PC-3 (cell line): ENCODE data around the gene SLC2A13. TPM values are rescaled to one million over a fixed set of nuclear protein-coding genes. Genes with fewer than 3 reads are reported as not detected.

Experiments used
- ATAC-seq: fragments of 200-7000 bp; cut with Tn5 transposase; 2 replicates; pipeline ENCODE4 v1.9.1; 2020; ENCODE audit warnings: mild to moderate bottlenecking, moderate library complexity
- BruUV-seq: library from RNA; stranded (reverse); fragments of 400-500 nt; replicated peaks from 2 replicates; lab custom pipeline; 2021; lab: Mats Ljungman, UMichigan
- CTCF ChIA-PET: fragments of 300-600 bp; sonication (Branson Sonifier 250); formaldehyde crosslinking; loops from one replicate; lab custom pipeline; 2022; ENCODE audit warnings: antibody characterized with exemption; lab: Charles Lee
- POLR2A ChIA-PET: fragments of 300-600 bp; sonication (Branson Sonifier 250); formaldehyde crosslinking; loops from one replicate; lab custom pipeline; 2022; ENCODE audit warnings: antibody characterized with exemption; ENCODE audit not compliant: unreplicated experiment; lab: Charles Lee
- DNase-seq: peaks from one replicate; pipeline ENCODE4 v3.0.0-alpha.2; 2015
- H2AFZ ChIP-seq: fragments of 300-600 bp; sonication (generic); 2 replicates; pipeline ENCODE4 v1.6.0; 2016; ENCODE audit warnings: antibody characterized with exemption, low read length
- H3F3A ChIP-seq: fragments of 300-600 bp; sonication (generic); one replicate; pipeline ENCODE4 v1.6.0; 2017; ENCODE audit warnings: antibody characterized with exemption, low read length, control low read depth, mild to moderate bottlenecking; ENCODE audit not compliant: unreplicated experiment
- H3K27ac ChIP-seq: fragments of 300-600 bp; sonication (generic); 2 replicates; pipeline ENCODE4 v1.5.1; 2016; ENCODE audit warnings: mild to moderate bottlenecking, low read length
- H3K27me3 ChIP-seq: fragments of 300-600 bp; sonication (generic); 2 replicates; pipeline ENCODE4 v1.6.1; 2016; ENCODE audit warnings: low read length, mixed read lengths
- H3K36me3 ChIP-seq: fragments of 300-600 bp; sonication (generic); 2 replicates; pipeline ENCODE4 v1.6.1; 2016; ENCODE audit warnings: low read depth, mixed run types, low read length, mixed read lengths
- H3K4me1 ChIP-seq: fragments of 300-600 bp; sonication (generic); 2 replicates; pipeline ENCODE4 v1.5.1; 2016; ENCODE audit warnings: low read length; ENCODE audit not compliant: insufficient read depth
- H3K4me2 ChIP-seq: fragments of 300-600 bp; sonication (generic); 2 replicates; pipeline ENCODE4 v1.6.0; 2016; ENCODE audit warnings: low read length
- H3K4me3 ChIP-seq: fragments of 300-600 bp; sonication (generic); 2 replicates; pipeline ENCODE4 v1.5.1; 2016; ENCODE audit warnings: mild to moderate bottlenecking, low read length, mixed read lengths
- H3K79me2 ChIP-seq: fragments of 300-600 bp; sonication (generic); 2 replicates; pipeline ENCODE4 v1.6.1; 2017; ENCODE audit warnings: low read length, mixed read lengths
- H3K9ac ChIP-seq: fragments of 300-600 bp; sonication (generic); 2 replicates; pipeline ENCODE4 v1.6.0; 2016; ENCODE audit warnings: mild to moderate bottlenecking, low read length
- H3K9me2 ChIP-seq: fragments of 300-600 bp; sonication (generic); replicated peaks from 2 replicates; pipeline ENCODE4 v1.6.1; 2016; ENCODE audit warnings: mixed run types, low read length, mixed read lengths
- H3K9me3 ChIP-seq: fragments of 300-600 bp; sonication (generic); 2 replicates; pipeline ENCODE4 v1.6.1; 2016; ENCODE audit warnings: low read length, mixed read lengths
- H4K20me1 ChIP-seq: fragments of 300-600 bp; sonication (generic); 2 replicates; pipeline ENCODE4 v1.6.1; 2016; ENCODE audit warnings: low read length, mixed read lengths
- CTCF ChIP-seq: fragments of 300-600 bp; sonication (generic); conservative IDR thresholded peaks from 2 replicates; pipeline ENCODE4 v1.5.1; 2017; ENCODE audit warnings: antibody characterized with exemption, low read depth, mild to moderate bottlenecking, low read length
- EZH2 ChIP-seq: fragments of 300-600 bp; sonication (generic); IDR thresholded peaks from one replicate; pipeline ENCODE4 v1.6.1; 2017; ENCODE audit warnings: antibody characterized with exemption, mild to moderate bottlenecking, low read length; ENCODE audit not compliant: unreplicated experiment
- EZH2phosphoT487 ChIP-seq: fragments of 300-600 bp; sonication (generic); IDR thresholded peaks from 2 replicates; pipeline ENCODE4 v1.6.1; 2018; ENCODE audit warnings: mild to moderate bottlenecking, antibody characterized with exemption, low read length, borderline replicate concordance
- intact Hi-C: fragments of 100-400 bp; cut with micrococcal nuclease; formaldehyde crosslinking; loops from 2 replicates; pipeline ENCODE4 v1.9.0; 2023
- total RNA-seq: library from RNA; depleted of rRNA; stranded (reverse); fragments of >200 nt; gene quantifications from 2 replicates; pipeline ENCODE4 v1.2.3, GENCODE V29; 2014

SLC2A13 gene
- total RNA-seq, 1 experiment from 2014 or later, result 3.4 TPM

- no peaks in the 10 kb centered on the region for H3F3A ChIP-seq
- no peak overlapping the region for H3K9ac ChIP-seq
- H3K4me3 ChIP-seq, result no peak overlapping the region
- H3K9me2 ChIP-seq, result no peaks in the 10 kb centered on the region
- ChIA-PET CTCF (no interaction called here), POLR2A (no interaction called here)
- no peaks in the 10 kb centered on the region for H3K79me2 ChIP-seq
- no peaks in the 10 kb centered on the region for H4K20me1 ChIP-seq
- no peaks in the 10 kb centered on the region for H3K36me3 ChIP-seq
- H3K9me3 ChIP-seq, result no peaks in the 10 kb centered on the region
- H3K4me1 ChIP-seq, result no peaks in the 10 kb centered on the region
- no peak for TF ChIP-seq CTCF
- TF ChIP-seq EZH2phosphoT487, result no peak
- TF ChIP-seq EZH2, result no peak
- H3K4me2 ChIP-seq, result no peak overlapping the region
- intact Hi-C loops, result no loop called here
- H3K27me3 ChIP-seq, result no peaks in the 10 kb centered on the region
- no peak for ATAC-seq
- no peak for DNase-seq
- H2AFZ ChIP-seq, result no peak overlapping the region
- no peak overlapping the region for H3K27ac ChIP-seq
- no TSS peak for BruUV-seq
These were observed 259.6 kb downstream of the SLC2A13 start for GRCh38 chr12:39846304-39846703.

GRCh38 chr12:39840422-39840821, 265.5 kb downstream of the SLC2A13 start:
- ChIA-PET CTCF (no interaction called here), POLR2A (no interaction called here)
- Histone ChIP-seq H3F3A (no peaks in the 10 kb centered on the region), H3K4me2 (no peak overlapping the region), H3K4me1 (no peaks in the 10 kb centered on the region), H3K4me3 (no peak overlapping the region), H2AFZ (no peak overlapping the region), H3K27ac (no peak overlapping the region), H3K36me3 (no peaks in the 10 kb centered on the region), H3K9me3 (no peaks in the 10 kb centered on the region), H3K9me2 (no peaks in the 10 kb centered on the region), H3K9ac (no peak overlapping the region), H4K20me1 (no peaks in the 10 kb centered on the region), H3K27me3 (no peaks in the 10 kb centered on the region), H3K79me2 (no peaks in the 10 kb centered on the region)
- no peak for TF ChIP-seq CTCF
- TF ChIP-seq EZH2, result no peak
- no peak for TF ChIP-seq EZH2phosphoT487
- intact Hi-C loops, result no loop called here
- DNase-seq (no peak), ATAC-seq (no peak)
- no TSS peak for BruUV-seq

GRCh38 chr12:39839072-39839471, 266.8 kb downstream of the SLC2A13 start:
- H3K36me3 ChIP-seq, result no peaks in the 10 kb centered on the region
- H3K27ac ChIP-seq, result no peak overlapping the region
- no peak overlapping the region for H3K4me2 ChIP-seq
- POLR2A ChIA-PET, result no interaction called here
- no peak overlapping the region for H3K9ac ChIP-seq
- H3K79me2 ChIP-seq, result no peaks in the 10 kb centered on the region
- H3K27me3 ChIP-seq, result no peaks in the 10 kb centered on the region
- H3K4me1 ChIP-seq, result no peaks in the 10 kb centered on the region
- no peaks in the 10 kb centered on the region for H3K9me3 ChIP-seq
- CTCF ChIA-PET, result no interaction called here
- H3K4me3 ChIP-seq, result no peak overlapping the region
- H2AFZ ChIP-seq, result no peak overlapping the region
- H3K9me2 ChIP-seq, result no peaks in the 10 kb centered on the region
- intact Hi-C loops, result loop anchor here (10.0 kb wide), 1 partner anchor 76 kb away; no protein-coding TSS in a partner anchor
- BruUV-seq, result no TSS peak
- no peaks in the 10 kb centered on the region for H3F3A ChIP-seq
- no peak for TF ChIP-seq EZH2
- TF ChIP-seq EZH2phosphoT487, result no peak
- TF ChIP-seq CTCF, result no peak
- ATAC-seq (no peak), DNase-seq (no peak)
- H4K20me1 ChIP-seq, result no peaks in the 10 kb centered on the region
